ENCODE measurements around the gene PHLDB1. TPM values are rescaled to one million over a fixed set of nuclear protein-coding genes. Genes with fewer than 3 reads are reported as not detected.

Gene PHLDB1
- total RNA-seq, 1 donor from 2014 or later, result 35.7 TPM

DNA sequence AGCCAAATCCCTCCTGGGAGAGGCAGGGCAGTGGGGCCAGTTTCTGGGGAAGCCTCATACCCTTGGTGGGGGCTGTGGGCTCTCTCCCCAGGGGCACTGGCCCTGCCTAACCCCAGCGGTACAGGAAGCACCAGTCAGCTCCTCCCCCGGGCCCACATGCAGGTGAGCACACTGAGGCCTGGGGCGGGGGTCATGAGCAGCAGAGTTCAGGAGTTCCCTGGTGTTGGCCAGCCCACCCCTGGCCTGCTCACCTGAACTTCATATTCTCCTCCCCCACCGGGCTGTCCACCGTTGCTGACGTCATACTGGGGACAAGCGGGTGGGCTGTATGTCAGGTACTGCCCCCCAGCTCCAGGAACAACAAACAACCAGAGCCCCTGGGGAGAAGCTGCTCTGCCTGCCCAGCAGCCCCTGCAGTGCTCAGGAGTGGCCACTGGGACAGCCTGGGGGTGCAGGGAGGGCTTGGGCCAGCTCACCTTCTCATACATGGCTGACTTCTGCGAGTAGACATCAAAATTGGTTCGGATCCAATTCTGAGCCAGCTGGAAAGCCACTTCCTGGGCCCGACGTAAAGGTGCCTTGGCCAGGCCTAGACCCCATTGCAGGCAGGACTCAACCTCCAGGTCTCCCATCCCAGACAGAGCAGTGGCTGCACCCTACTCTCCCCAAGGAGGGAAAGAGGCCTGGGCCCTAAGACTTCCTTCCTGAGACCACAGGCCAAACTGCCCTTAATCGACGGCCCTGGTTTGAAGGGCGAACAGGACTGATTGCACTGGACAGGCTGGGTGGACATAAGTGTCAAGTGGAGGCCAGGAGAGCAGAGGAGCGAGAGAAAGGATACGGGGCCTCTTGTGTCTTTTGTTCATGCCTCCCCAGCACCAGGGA is 51.3 kb downstream of the PHLDB1 start:
- Histone ChIP-seq H3K4me3 (no peak overlapping the region), H3K9ac (no peak overlapping the region), H4K20me1 (ENCODE audit: low read depth) (no peaks in the 10 kb centered on the region), H3K36me3 (no peaks in the 10 kb centered on the region), H2AFZ (replicated peaks) (no peak overlapping the region), H3K79me2 (ENCODE audit: low read depth) (no peaks in the 10 kb centered on the region), H3K27ac (no peak overlapping the region), H3K9me3 (ENCODE audit: low read depth) (no peaks in the 10 kb centered on the region), H3K27me3 (no peaks in the 10 kb centered on the region), H3K4me1 (peaks cover 10% of the 10 kb centered on the region), H3F3A (ENCODE audit: low read depth) (peaks cover 11% of the 10 kb centered on the region), H3K4me2 (no peak overlapping the region)
- peaks cover 12% of the 10 kb centered on the region for H3K27me3 Mint-ChIP-seq (ENCODE audit: insufficient read depth, low read depth)
- TF ChIP-seq EZH2phosphoT487 (IDR thresholded peaks at IDR 0.05), result no peak
- TF ChIP-seq, protein P1, sequence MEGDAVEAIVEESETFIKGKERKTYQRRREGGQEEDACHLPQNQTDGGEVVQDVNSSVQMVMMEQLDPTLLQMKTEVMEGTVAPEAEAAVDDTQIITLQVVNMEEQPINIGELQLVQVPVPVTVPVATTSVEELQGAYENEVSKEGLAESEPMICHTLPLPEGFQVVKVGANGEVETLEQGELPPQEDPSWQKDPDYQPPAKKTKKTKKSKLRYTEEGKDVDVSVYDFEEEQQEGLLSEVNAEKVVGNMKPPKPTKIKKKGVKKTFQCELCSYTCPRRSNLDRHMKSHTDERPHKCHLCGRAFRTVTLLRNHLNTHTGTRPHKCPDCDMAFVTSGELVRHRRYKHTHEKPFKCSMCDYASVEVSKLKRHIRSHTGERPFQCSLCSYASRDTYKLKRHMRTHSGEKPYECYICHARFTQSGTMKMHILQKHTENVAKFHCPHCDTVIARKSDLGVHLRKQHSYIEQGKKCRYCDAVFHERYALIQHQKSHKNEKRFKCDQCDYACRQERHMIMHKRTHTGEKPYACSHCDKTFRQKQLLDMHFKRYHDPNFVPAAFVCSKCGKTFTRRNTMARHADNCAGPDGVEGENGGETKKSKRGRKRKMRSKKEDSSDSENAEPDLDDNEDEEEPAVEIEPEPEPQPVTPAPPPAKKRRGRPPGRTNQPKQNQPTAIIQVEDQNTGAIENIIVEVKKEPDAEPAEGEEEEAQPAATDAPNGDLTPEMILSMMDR (IDR thresholded peaks at IDR 0.05), result no peak
- TF ChIP-seq EZH2 (IDR thresholded peaks at IDR 0.05), result no peak
- H3K4me1 Mint-ChIP-seq, result peaks cover 30% of the 10 kb centered on the region
- no peak overlapping the region for H3K27ac Mint-ChIP-seq
- H3K4me3 Mint-ChIP-seq, result peak overlapping the region; percentile 52
- H3K36me3 Mint-ChIP-seq, result peaks cover 7% of the 10 kb centered on the region
- no peak for DNase-seq (ENCODE audit: low spot score)
- no peaks in the 10 kb centered on the region for H3K9me3 Mint-ChIP-seq

DNA sequence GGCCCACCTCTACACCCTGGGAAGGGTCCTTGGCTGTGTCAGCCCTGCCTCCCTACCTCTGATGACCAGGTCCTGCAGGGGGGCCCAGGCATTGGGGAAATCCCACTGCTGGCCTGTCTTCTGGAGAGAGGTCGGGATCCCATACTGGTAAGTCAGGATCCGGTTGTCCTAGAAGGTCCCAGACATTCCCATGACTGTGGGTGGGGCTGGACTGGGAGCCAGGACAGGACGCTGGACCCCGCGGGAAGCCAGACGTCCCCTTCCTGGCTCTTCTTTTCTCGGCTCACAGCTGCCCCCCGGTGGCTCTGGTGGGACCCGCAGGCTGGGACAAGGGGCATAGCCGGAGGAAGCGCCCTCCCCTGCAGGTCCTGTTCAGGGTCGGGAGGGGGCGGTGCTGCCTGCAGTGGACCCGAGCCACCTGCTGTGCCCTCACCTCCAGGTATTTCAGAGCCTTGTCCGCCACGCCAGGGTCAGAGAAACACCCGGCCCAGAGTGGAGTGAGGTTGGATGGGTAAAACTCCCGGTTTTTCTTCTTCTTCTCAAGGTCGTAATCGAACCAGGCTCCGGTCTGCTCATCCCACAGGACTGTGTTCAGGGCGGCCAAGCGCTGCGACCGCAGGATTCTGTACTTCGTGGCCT is 52.0 kb downstream of the PHLDB1 start:
- Histone ChIP-seq H3K27ac (no peak overlapping the region), H3K27me3 (no peaks in the 10 kb centered on the region), H3F3A (ENCODE audit: low read depth) (peaks cover 11% of the 10 kb centered on the region), H3K4me1 (peaks cover 10% of the 10 kb centered on the region), H3K4me2 (peak overlapping the region; percentile 50), H3K9me3 (ENCODE audit: low read depth) (no peaks in the 10 kb centered on the region), H3K36me3 (no peaks in the 10 kb centered on the region), H3K9ac (no peak overlapping the region), H4K20me1 (ENCODE audit: low read depth) (no peaks in the 10 kb centered on the region), H2AFZ (replicated peaks) (no peak overlapping the region), H3K79me2 (ENCODE audit: low read depth) (no peaks in the 10 kb centered on the region), H3K4me3 (no peak overlapping the region)
- H3K9me3 Mint-ChIP-seq, result no peaks in the 10 kb centered on the region
- H3K27ac Mint-ChIP-seq, result no peak overlapping the region
- TF ChIP-seq EZH2phosphoT487 (IDR thresholded peaks at IDR 0.05) (no peak), EZH2 (IDR thresholded peaks at IDR 0.05) (no peak)
- TF ChIP-seq, protein P1 (IDR thresholded peaks at IDR 0.05), result peak; percentile 97
- H3K27me3 Mint-ChIP-seq (ENCODE audit: insufficient read depth, low read depth), result peaks cover 12% of the 10 kb centered on the region
- peak; percentile 95 for DNase-seq (ENCODE audit: low spot score)
- peaks cover 4% of the 10 kb centered on the region for H3K36me3 Mint-ChIP-seq
- peaks cover 30% of the 10 kb centered on the region for H3K4me1 Mint-ChIP-seq
- H3K4me3 Mint-ChIP-seq, result peak overlapping the region; percentile 52

DNA sequence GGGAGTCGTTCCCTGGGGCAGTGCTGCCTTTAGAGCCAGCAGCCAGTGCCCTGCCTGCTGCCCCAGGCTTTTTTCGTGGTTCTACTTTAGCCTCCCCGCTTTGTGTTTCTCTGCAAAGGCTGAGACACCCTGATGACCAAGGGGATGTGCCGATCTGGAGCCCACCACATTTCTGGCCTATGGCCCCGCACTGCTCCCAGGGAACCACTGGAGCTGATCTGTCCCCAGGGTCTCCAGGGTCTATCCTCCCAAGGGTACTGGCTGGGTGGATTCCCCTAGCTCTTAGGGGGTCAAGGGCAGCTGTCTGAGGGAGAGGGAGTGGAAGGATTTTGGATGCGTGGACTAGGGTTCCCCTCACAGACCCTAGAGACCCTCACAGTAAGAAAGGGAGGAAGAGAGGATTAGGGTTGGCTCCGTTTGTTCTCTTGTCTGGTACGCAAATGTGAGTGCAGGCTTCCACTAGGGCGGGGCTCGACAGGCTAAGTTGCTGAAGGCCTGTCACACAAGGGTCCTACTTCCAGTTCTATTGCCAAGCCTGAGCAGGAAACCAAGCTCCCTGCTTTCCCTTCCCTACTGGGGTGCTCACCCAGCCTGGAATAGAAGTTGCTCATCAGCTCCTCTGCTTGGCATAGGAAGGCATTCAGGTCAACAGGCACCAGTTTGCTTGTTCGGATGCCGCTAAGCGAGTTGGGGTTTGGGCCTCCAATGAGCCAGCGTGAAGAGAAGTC is 52.7 kb downstream of the PHLDB1 start:
- Histone ChIP-seq H3K36me3 (no peaks in the 10 kb centered on the region), H3K27me3 (no peaks in the 10 kb centered on the region), H3K79me2 (ENCODE audit: low read depth) (no peaks in the 10 kb centered on the region), H2AFZ (replicated peaks) (no peak overlapping the region), H3K9ac (no peak overlapping the region), H3K27ac (no peak overlapping the region), H3K4me3 (no peak overlapping the region), H3K4me2 (peak overlapping the region; percentile 50), H3F3A (ENCODE audit: low read depth) (peaks cover 11% of the 10 kb centered on the region), H4K20me1 (ENCODE audit: low read depth) (no peaks in the 10 kb centered on the region), H3K4me1 (peaks cover 10% of the 10 kb centered on the region), H3K9me3 (ENCODE audit: low read depth) (no peaks in the 10 kb centered on the region)
- H3K27ac Mint-ChIP-seq, result no peak overlapping the region
- peaks cover 30% of the 10 kb centered on the region for H3K4me1 Mint-ChIP-seq
- TF ChIP-seq EZH2 (IDR thresholded peaks at IDR 0.05) (no peak), EZH2phosphoT487 (IDR thresholded peaks at IDR 0.05) (no peak)
- TF ChIP-seq, protein P1 (IDR thresholded peaks at IDR 0.05), result no peak
- peaks cover 4% of the 10 kb centered on the region for H3K36me3 Mint-ChIP-seq
- DNase-seq (ENCODE audit: low spot score), result no peak
- no peaks in the 10 kb centered on the region for H3K9me3 Mint-ChIP-seq
- H3K4me3 Mint-ChIP-seq, result no peak overlapping the region
- peaks cover 12% of the 10 kb centered on the region for H3K27me3 Mint-ChIP-seq (ENCODE audit: insufficient read depth, low read depth)

Data from neural progenitor cell (in vitro differentiated cells).